ENCODE measurements around the gene BICC1. TPM values are rescaled to one million over a fixed set of nuclear protein-coding genes. Genes with fewer than 3 reads are reported as not detected.

Gene BICC1
- total and polyA plus RNA-seq, 4 donors, result 5.9 to 54.2 (median 22.2) TPM

DNA sequence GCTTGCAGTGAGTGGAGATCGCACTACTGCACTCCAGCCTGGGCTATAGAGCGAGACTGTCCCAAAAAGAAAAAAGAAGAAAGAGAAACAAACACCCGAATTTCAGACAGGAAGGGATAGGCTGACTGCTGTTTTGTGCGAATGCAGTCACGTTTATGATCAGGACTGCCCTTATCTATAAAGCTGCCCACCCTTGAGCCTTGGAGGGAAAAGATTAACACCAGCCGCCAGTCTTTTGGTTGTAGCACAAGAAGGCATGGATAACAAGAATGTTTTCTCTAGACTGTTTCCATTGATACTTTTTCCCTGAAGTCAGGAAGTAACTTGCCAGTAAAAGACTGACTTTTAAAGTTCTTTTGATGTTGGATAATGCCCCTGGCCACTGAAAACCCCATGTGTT lies 314.0 kb downstream of the BICC1 start:
- Histone ChIP-seq H3K9me3 (ENCODE audit: control insufficient read depth, insufficient read depth, low read length) (no peaks in the 10 kb centered on the region), H3K4me1 (ENCODE audit: control insufficient read depth, insufficient read depth, low read length) (no peaks in the 10 kb centered on the region), H3K27ac (ENCODE audit: low read depth, low read length) (no peak overlapping the region), H3K27me3 (ENCODE audit: control insufficient read depth, insufficient read depth, low read length) (no peaks in the 10 kb centered on the region), H3K4me3 (ENCODE audit: low read depth, low read length) (no peak overlapping the region), H3K36me3 (ENCODE audit: control insufficient read depth, insufficient read depth, low read length) (no peaks in the 10 kb centered on the region)
- no peak for DNase-seq (ENCODE audit: low read depth in 4 of 6, low spot score in 6 of 6)
- WGBS (ENCODE audit: insufficient coverage), result 55% methylated on average over 3 of the region's 6 CpGs

DNA sequence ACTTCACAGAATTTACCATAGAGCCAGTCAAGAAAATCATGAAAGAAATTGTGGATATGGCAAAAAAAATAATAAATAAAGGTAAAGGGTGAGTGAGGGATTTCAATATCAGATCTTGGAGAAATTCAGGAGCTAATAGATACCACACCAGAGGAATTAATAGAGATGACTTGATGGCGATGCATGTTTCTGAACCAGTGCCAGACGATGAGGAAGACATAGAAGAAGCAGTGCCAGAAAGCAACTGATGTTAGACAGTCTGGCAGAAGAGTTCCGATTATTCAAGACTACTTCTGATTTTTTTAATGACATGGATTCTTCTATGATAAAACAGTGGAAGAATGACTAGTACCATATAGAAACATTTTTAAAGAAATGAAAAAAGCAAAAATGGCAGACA lies 314.7 kb downstream of the BICC1 start:
- no peak for DNase-seq (ENCODE audit: low read depth in 4 of 6, low spot score in 6 of 6)
- Histone ChIP-seq H3K27me3 (ENCODE audit: control insufficient read depth, insufficient read depth, low read length) (no peaks in the 10 kb centered on the region), H3K27ac (ENCODE audit: low read depth, low read length) (no peak overlapping the region), H3K36me3 (ENCODE audit: control insufficient read depth, insufficient read depth, low read length) (no peaks in the 10 kb centered on the region), H3K4me3 (ENCODE audit: low read depth, low read length) (no peak overlapping the region), H3K4me1 (ENCODE audit: control insufficient read depth, insufficient read depth, low read length) (no peaks in the 10 kb centered on the region), H3K9me3 (ENCODE audit: control insufficient read depth, insufficient read depth, low read length) (no peaks in the 10 kb centered on the region)
- WGBS (ENCODE audit: insufficient coverage), result 100% methylated on average over 2 of the region's 3 CpGs

DNA sequence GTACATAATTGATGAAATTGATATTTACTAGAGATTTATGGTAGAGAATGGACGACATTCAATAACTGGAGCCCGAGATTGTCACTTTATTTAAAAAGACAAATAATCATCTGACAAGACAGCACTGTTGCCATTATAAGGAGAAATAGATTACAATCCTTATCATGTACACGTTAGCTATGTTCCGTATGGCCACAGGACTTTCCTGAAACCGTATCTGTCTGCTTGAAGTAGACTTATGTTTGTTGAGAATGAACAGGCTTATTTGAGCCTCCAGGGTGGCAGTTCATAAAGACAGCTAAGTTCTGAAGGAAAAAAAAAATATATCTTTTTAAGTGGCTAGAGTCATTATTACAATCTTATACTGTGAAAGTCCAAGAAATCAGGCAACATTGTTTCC lies 317.2 kb downstream of the BICC1 start:
- no peak for DNase-seq (ENCODE audit: low read depth in 4 of 6, low spot score in 6 of 6)
- H3K27me3 ChIP-seq (ENCODE audit: control insufficient read depth, insufficient read depth, low read length), result no peaks in the 10 kb centered on the region
- no CpG with 5 or more reads among the region's 5 CpGs for WGBS (ENCODE audit: insufficient coverage)
- H3K36me3 ChIP-seq (ENCODE audit: control insufficient read depth, insufficient read depth, low read length), result no peaks in the 10 kb centered on the region
- H3K9me3 ChIP-seq (ENCODE audit: control insufficient read depth, insufficient read depth, low read length), result no peaks in the 10 kb centered on the region
- H3K4me3 ChIP-seq (ENCODE audit: low read depth, low read length), result no peak overlapping the region
- no peaks in the 10 kb centered on the region for H3K4me1 ChIP-seq (ENCODE audit: control insufficient read depth, insufficient read depth, low read length)
- no peak overlapping the region for H3K27ac ChIP-seq (ENCODE audit: low read depth, low read length)

DNA sequence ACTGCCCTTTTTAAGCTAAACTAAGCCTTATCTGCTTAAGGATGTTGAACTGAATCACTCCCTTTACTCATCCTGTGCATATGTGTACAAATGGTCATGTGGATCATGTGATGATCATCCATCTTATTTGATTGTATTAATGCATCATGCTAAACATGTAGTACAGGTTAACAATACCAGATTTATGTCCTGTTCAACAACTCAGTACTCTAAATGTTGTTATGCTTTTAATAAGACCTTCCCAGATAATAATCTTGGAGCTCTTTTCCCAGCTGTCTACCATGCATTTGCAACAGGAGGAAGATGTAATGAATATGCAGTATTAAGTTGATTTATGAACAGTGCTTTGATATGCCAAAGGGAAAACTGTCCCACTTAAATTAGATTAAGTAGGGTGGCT lies 318.0 kb downstream of the BICC1 start:
- Histone ChIP-seq H3K4me3 (ENCODE audit: low read depth, low read length) (no peak overlapping the region), H3K4me1 (ENCODE audit: control insufficient read depth, insufficient read depth, low read length) (no peaks in the 10 kb centered on the region), H3K9me3 (ENCODE audit: control insufficient read depth, insufficient read depth, low read length) (no peaks in the 10 kb centered on the region), H3K36me3 (ENCODE audit: control insufficient read depth, insufficient read depth, low read length) (no peaks in the 10 kb centered on the region), H3K27ac (ENCODE audit: low read depth, low read length) (no peak overlapping the region), H3K27me3 (ENCODE audit: control insufficient read depth, insufficient read depth, low read length) (no peaks in the 10 kb centered on the region)
- DNase-seq (ENCODE audit: low read depth in 4 of 6, low spot score in 6 of 6), result no peak

DNA sequence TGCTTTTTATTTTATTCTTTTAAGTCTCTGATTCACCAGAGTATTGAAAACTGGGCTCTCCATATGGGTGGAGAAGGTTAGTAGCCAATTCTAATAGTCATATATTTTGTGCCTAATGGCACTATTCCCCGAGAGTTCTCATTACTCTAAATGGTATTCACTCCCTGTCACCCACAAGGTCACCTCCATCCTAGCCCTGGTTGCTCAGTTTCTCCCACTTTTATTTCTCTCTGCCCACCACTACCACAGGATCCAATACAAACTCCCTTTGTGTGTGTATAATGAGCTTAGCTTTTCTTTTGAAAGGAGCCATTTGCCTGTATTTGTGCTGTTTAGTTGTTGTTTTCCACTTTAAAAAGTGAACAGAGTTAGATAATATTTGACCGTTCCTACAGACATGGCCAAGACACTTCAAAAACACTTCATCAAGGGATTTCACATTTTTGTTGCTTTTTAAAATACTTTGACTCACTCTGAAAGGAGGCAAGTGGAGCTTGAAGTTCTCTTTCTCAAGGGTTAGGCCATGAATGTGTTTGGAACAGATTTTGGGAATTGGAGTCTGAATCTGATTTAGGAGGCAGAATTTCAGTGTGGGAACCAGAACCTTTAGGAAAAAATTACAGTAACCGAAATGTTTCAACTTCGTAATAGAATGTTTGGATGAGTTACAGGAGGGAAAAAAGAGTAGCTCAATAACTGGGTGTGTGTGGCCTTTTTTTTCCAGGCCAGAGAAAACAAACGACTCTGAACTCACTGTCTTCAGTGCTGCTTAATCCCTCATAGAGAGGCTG lies 321.3 kb downstream of the BICC1 start:
- no peaks in the 10 kb centered on the region for H3K9me3 ChIP-seq (ENCODE audit: control insufficient read depth, insufficient read depth, low read length)
- H3K4me1 ChIP-seq (ENCODE audit: control insufficient read depth, insufficient read depth, low read length), result no peaks in the 10 kb centered on the region
- H3K36me3 ChIP-seq (ENCODE audit: control insufficient read depth, insufficient read depth, low read length), result no peaks in the 10 kb centered on the region
- peak in 2 of 6 donors; percentile 15 to 54 for DNase-seq (ENCODE audit: low read depth in 4 of 6, low spot score in 6 of 6)
- H3K27ac ChIP-seq (ENCODE audit: low read depth, low read length), result peak overlapping the region; percentile 73
- no peaks in the 10 kb centered on the region for H3K27me3 ChIP-seq (ENCODE audit: control insufficient read depth, insufficient read depth, low read length)
- WGBS (ENCODE audit: insufficient coverage), result no CpG with 5 or more reads among the region's 5 CpGs
- no peak overlapping the region for H3K4me3 ChIP-seq (ENCODE audit: low read depth, low read length)

DNA sequence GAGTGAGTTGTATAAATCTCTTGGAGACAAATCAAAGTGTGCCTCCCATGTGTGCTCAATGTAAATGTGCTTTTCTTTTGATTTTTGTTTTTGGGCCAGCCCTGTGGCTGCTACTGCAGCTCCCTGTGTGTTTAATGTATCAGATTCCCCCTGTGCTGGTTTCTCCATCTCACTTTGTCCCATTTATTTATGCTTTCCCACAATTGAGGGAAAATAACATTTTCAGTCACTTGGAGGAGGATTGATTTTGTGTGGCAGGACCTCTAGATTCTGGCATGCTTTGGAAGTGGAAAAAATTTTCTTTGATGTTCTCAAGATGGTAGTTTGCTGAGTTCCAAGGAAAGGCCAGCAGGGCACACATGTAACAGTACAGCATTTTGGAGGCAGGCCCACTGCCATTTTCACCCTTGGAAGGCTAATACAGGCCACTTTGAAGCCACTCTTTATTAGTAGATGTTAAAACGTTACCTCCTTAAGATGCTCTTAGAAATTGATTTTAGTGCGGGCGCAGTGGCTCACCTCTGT lies 323.6 kb downstream of the BICC1 start:
- peak in 1 of 6 donors; percentile 13 for DNase-seq (ENCODE audit: low read depth in 4 of 6, low spot score in 6 of 6)
- Histone ChIP-seq H3K27ac (ENCODE audit: low read depth, low read length) (no peak overlapping the region), H3K4me1 (ENCODE audit: control insufficient read depth, insufficient read depth, low read length) (no peaks in the 10 kb centered on the region), H3K9me3 (ENCODE audit: control insufficient read depth, insufficient read depth, low read length) (no peaks in the 10 kb centered on the region), H3K4me3 (ENCODE audit: low read depth, low read length) (no peak overlapping the region), H3K36me3 (ENCODE audit: control insufficient read depth, insufficient read depth, low read length) (no peaks in the 10 kb centered on the region), H3K27me3 (ENCODE audit: control insufficient read depth, insufficient read depth, low read length) (no peaks in the 10 kb centered on the region)
- WGBS (ENCODE audit: insufficient coverage), result no CpG with 5 or more reads among the region's 3 CpGs

DNA sequence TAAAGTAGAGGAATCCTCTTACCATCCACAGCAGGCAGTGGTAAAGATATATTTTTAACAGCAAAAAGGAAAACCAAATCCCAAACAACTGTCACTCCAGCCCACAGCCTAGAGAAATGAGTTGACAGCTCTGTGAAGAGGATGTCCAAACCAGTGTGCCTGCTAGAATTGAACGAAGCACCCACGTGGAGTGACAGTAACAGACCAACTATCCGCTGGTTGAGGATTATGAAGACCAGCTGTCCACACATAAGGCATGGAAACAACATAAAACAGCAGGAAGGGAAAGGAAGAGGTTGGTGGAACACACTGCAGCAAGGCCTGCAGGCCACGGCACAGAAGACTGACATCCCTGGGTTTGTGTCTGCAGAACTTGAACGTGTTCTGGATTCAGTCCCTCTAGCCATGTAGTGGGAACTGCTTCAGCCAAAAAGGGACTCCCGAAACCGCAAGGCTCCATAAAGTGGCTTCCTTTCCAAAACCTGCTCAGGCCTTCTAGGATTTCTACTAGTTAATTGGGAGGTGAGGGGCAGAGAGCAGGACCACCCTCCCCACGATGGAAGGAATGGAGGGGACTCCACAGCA lies 324.4 kb downstream of the BICC1 start:
- Histone ChIP-seq H3K27ac (ENCODE audit: low read depth, low read length) (no peak overlapping the region), H3K36me3 (ENCODE audit: control insufficient read depth, insufficient read depth, low read length) (no peaks in the 10 kb centered on the region)

DNA sequence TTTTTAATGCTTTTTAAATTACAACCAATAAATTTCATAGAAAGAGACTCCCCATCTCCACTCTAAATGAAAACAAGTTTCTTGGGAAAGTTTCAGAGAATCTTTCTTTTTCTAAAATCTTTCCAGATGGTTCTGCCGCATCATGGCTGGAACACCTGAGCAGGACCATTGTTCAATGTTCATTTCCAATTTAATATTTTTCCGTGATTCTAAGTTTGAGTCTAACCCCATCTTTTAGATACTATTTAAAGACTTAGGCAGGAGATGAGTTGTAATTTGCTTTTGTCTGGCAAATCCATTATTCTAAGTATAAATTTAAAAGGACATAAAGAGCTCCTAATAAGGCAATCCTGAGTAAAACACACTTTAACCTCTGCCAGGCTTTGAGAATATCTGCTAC lies 325.2 kb downstream of the BICC1 start:
- H3K36me3 ChIP-seq (ENCODE audit: control insufficient read depth, insufficient read depth, low read length), result no peaks in the 10 kb centered on the region
- no CpG with 5 or more reads among the region's 2 CpGs for WGBS (ENCODE audit: insufficient coverage)
- H3K4me1 ChIP-seq (ENCODE audit: control insufficient read depth, insufficient read depth, low read length), result no peaks in the 10 kb centered on the region
- H3K9me3 ChIP-seq (ENCODE audit: control insufficient read depth, insufficient read depth, low read length), result no peaks in the 10 kb centered on the region
- no peak for DNase-seq (ENCODE audit: low read depth in 4 of 6, low spot score in 6 of 6)
- no peaks in the 10 kb centered on the region for H3K27me3 ChIP-seq (ENCODE audit: control insufficient read depth, insufficient read depth, low read length)
- H3K27ac ChIP-seq (ENCODE audit: low read depth, low read length), result no peak overlapping the region
- no peak overlapping the region for H3K4me3 ChIP-seq (ENCODE audit: low read depth, low read length)

More for the DNA sequence above, 324.4 kb downstream of the BICC1 start:
- 82% methylated on average over 6 of the region's 8 CpGs for WGBS (ENCODE audit: insufficient coverage)
- DNase-seq (ENCODE audit: low read depth in 4 of 6, low spot score in 6 of 6), result peak in 1 of 6 donors; percentile 20
- Histone ChIP-seq H3K4me1 (ENCODE audit: control insufficient read depth, insufficient read depth, low read length) (no peaks in the 10 kb centered on the region), H3K4me3 (ENCODE audit: low read depth, low read length) (no peak overlapping the region), H3K9me3 (ENCODE audit: control insufficient read depth, insufficient read depth, low read length) (no peaks in the 10 kb centered on the region), H3K27me3 (ENCODE audit: control insufficient read depth, insufficient read depth, low read length) (no peaks in the 10 kb centered on the region)

DNA sequence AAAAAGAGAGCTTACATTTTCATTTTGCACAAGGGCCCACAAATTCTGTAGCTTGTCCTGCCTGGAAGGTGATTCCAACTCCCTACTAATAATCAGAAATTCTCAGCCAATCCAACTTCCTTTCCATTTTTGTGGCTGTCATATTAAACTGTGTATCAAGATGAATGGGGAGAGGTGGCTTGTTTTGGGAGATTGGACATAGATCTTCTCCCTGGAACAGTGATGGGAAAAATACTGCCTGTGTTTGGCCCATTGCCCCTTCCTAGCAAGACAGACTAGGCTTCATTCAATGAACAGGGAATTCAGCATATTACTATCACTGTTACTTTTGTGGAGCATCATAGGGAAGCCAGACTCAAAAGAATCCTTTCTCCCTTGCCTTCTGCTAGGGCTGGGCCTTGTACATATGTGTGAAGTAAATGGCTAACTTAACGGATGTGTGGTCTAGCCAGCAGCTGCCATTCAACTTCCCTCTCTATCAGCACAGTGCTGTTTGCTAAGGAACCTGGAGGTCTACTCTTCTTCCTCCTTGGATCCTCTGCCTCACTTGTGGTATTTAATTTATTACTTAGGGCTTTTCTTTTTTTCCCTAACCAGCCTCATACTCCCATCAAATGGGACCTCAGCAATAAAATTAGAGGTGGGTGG lies 326.0 kb downstream of the BICC1 start:
- WGBS (ENCODE audit: insufficient coverage), result no CpG with 5 or more reads among the region's 1 CpG
- no peak overlapping the region for H3K4me3 ChIP-seq (ENCODE audit: low read depth, low read length)
- no peaks in the 10 kb centered on the region for H3K4me1 ChIP-seq (ENCODE audit: control insufficient read depth, insufficient read depth, low read length)
- H3K27me3 ChIP-seq (ENCODE audit: control insufficient read depth, insufficient read depth, low read length), result no peaks in the 10 kb centered on the region
- H3K9me3 ChIP-seq (ENCODE audit: control insufficient read depth, insufficient read depth, low read length), result no peaks in the 10 kb centered on the region
- no peaks in the 10 kb centered on the region for H3K36me3 ChIP-seq (ENCODE audit: control insufficient read depth, insufficient read depth, low read length)
- DNase-seq (ENCODE audit: low read depth in 4 of 6, low spot score in 6 of 6), result no peak
- no peak overlapping the region for H3K27ac ChIP-seq (ENCODE audit: low read depth, low read length)

Measured in spinal cord (tissue), 10 donors.